Ammon's horn (tissue), 1 donor: ENCODE results near the gene TF.

Experiments used
- DNase-seq: peaks from one replicate; pipeline ENCODE4 v3.0.0-alpha.2; 2016; ENCODE audit warnings: low spot score

Gene TF

GRCh38 chr3:133836497-133837158 is 90.4 kb downstream of the TF start:
- DNase-seq = no peak

DNA sequence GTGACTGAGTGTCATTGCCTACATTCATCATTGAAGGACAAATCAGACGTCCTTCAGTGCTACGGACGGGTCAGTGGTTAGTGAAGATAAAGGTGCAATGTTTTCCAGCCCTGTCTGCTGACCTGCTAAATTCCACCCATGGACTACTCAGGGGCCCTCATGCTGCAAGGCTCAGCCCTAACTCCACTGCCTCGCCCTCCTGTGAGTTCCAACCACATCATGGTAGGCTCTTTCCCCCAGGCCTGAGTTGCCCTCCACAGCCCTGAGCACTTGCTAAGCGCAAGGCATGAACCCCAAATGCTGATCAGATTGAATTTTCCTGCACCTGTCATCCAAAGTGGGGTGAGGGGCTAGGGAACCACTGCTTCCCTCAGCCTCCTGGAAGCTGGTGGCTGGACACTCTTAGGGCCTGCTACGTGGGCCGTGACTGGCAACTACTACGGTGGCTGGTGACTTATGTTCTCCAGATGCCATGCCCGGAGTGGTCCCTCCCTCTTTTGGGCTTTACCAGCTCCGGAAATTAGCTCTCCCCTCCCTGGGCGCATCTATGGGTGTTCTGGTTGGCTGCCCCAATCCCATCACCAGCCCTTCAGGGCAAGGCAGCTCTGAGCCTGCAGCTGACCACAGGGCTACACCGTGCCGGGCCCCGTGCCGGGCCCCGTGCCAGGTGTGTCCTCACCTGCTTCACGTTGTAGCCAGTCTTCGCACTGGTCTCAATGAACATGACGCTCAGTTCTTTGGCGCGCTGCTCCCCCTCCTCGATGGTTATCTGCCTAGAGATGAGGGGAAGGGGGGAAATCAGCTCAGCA is 91.5 kb downstream of the TF start:
- DNase-seq = no peak

DNA sequence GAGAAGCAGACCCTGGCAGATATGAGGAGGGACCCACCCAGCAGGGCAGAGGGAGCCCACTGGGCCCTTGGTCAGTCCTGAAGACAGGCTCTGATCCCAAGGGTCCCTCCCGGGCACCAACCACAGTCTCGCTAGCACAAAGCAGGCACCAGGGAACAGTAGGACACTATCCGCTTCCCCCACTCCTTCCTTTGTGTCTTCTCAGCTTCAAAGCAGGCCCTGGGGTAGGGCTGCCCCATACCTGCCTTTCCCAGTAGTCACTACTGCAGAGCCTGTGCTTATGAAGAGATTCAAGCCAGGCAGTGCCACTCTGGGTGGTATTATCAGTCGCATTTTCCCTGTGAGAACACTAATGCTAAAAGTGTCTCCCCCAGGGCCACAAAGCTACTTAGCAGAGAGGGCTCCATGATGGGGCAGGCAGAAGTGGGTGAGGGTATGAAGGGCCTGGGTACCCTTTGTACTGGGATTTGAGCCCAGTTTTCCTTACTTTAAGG is 92.2 kb downstream of the TF start:
- no peak for DNase-seq

GRCh38 chr3:133838916-133839800 is 93.0 kb downstream of the TF start:
- no peak for DNase-seq

DNA sequence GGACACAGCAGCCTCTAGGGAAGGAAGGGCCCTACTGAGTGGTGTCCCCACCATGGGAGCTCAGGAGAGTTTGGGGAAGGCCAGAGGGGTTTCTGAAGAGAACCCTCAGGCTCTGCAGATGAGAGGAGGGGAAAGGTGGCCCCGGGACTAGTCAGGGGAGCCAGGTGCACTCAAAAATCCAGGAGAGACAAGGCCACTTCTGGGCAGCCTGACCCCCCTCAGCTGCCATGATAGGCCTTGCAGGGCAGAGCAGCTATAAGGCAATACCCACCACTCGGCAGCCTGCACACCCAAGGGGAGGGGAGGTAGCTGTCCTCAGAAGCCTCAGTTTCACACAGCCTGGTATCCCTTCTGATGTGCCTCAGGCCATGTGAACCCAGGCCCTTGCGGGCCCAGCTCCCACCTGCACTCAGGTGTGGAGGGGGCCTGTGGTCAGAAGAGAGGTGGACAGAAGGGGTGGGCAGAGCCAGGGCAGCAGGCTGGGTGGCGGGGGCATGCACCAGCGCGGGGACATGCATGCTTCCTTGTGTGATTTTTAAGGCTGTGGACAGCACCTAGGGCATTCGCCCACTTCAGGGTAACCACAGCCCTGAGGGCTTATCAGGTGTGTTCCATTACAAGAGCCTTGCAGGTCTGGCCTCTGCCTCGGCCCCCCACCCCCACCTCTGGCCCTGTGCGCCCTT is 94.0 kb downstream of the TF start:
- DNase-seq = no peak

DNA sequence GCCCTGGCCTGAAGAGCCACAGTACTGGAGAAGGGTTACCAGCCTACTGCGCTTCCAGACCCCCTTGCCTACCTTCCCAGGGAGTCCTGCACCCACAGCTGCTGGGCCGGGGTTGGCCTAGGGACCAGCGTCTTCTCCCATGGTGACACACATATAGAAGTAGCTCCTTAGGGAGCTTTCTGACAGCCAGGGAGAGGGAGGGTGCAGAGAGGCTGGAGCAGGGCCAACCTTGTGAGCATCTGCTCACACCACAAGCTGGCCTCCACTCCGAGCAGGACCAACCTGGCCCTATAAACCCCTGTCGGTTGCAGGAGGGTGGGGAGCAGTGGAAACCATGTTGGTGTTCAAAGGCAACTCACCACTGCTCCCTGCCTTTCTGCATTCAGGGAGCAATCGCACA is 94.6 kb downstream of the TF start:
- no peak for DNase-seq

DNA sequence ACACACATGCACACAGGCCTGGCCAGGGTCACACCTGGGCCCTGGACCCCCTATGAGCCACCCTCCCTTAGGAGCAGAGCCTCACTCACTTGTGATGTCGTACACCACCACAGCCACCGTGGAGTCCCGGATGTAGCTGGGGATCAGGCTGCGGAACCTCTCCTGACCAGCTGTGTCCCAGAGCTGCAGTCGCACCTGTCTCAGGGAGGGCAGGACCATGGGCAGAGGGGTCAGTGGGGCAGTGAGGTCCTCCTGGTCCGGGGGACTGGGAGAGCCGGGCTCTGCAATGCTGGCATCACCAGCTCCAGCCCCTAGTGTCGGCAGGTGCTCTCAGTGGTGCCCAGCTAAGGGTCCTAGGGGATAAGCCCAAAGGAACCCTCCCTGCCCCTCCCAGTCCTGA is 95.0 kb downstream of the TF start:
- no peak for DNase-seq

DNA sequence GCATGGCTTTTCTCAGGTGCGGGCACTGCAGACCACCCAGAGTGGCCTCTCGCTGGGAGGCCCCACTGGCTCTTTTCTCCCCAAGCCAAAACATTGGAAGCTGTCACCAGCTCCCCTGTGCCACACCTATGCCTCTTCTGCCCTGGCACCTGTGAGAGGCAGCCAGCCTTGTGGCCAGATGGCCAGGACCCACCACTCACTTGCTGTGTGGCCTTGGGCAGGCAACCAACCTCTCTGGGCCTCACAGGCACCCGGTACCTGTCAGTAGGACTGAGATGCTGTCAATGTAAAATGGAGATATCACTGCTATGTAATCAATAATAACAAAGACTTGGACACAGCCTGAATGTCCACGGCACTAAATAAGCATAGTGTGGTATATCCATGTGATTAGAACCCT is 96.0 kb downstream of the TF start:
- DNase-seq = no peak

DNA sequence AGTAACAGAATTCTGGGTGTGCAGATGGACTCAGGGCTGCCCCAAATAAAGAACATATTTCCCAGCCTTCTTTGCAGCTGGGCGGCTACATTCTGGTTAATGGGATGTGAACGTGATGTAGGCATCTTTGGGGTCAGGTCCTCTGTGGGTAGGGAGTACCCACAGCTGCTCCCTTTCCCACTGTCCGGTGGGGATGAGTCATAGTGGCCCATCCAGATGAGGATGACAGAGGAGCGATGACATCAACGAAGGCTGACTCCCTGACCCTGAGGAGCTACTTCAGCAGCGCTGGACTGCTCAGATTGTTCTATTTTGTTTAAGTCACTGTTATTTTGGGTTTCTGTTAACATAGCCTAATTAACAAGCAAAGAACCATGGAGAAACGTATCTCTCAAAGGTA is 97.4 kb downstream of the TF start:
- DNase-seq = no peak

DNA sequence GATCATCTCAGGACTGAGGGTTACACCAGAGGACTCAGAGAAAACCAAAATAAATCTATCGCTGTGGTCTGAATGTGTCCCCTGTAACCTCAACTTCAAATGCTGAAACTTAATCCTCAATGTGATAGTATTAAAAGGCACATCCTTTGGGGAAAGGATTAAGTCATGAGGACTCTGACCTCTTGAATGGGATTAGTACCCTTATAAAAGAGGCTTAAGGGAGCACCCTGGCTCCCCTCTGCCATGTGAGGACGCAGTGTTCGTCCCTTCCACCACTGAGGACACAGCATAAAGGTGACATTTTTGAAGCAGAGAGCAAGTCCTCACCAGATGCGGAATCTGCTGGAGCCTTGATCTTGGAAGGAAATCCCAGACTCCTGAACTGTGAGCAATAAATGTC is 98.9 kb downstream of the TF start:
- DNase-seq = no peak
